HUES64 (cell line): ENCODE data around the gene TLX1.

ENCODE experiments used
- H3K27ac ChIP-seq: 2 replicates; pipeline ENCODE4 v1.7.0; 2013; ENCODE audit warnings: low read depth, low read length, inconsistent platforms
- H3K27me3 ChIP-seq: 2 replicates; pipeline ENCODE4 v1.6.1; 2013; ENCODE audit warnings: mild to moderate bottlenecking, low read length; ENCODE audit not compliant: insufficient read depth
- H3K36me3 ChIP-seq: 2 replicates; pipeline ENCODE4 v1.6.1; 2013; ENCODE audit warnings: mild to moderate bottlenecking, low read length; ENCODE audit not compliant: insufficient read depth
- H3K4me1 ChIP-seq: 2 replicates; pipeline ENCODE4 v1.6.1; 2013; ENCODE audit warnings: mild to moderate bottlenecking, low read length, moderate library complexity; ENCODE audit not compliant: insufficient read depth
- H3K4me3 ChIP-seq: 2 replicates; pipeline ENCODE4 v1.5.1; 2013; ENCODE audit warnings: mild to moderate bottlenecking, low read length, moderate library complexity
- H3K9ac ChIP-seq: 2 replicates; pipeline ENCODE4 v1.6.1; 2013; ENCODE audit warnings: mild to moderate bottlenecking, low read depth, low read length
- H3K9me3 ChIP-seq: 2 replicates; pipeline ENCODE4 v1.6.1; 2013; ENCODE audit warnings: low read depth, low read length; ENCODE audit not compliant: insufficient read depth
- WGBS: fragments of 150-250, 120-280 bp; methylation state at CpG from one replicate; pipeline ENCODE4 v1.1.7; 2013; ENCODE audit warnings: missing lambda C conversion rate; 5-methylcytosine and 5-hydroxymethylcytosine counted together

TLX1 gene

DNA sequence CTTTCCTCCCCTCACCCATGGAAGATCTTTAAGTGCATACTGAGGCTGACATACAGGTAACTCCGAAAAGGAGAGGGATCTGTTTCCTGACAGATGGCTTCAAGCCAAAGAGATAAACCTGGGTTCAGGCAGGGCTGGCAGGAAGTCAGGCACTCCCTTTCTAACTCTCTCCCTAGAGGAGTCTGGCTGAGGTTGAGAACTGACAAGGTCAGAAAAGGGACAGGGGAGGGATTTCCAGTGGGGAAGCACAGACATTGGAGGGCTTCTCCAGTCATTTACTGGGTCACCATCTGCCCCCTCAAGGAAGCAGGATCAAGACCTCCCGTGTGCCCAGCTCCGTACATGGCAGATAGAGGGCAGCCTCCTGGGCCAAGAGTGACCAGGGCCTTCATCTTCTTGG, 31.6 kb downstream of the TLX1 start:
- Histone ChIP-seq H3K36me3 (no peaks in the 10 kb centered on the region), H3K9ac (no peak overlapping the region), H3K27me3 (peaks cover 49% of the 10 kb centered on the region), H3K4me3 (no peak overlapping the region), H3K27ac (no peak overlapping the region), H3K9me3 (0 out of 2 replicates have a peak, but pooled peaks cover 2% of the 10 kb centered on the region), H3K4me1 (no peaks in the 10 kb centered on the region)
- WGBS, result 79% methylated on average over 3 of the region's 3 CpGs

DNA sequence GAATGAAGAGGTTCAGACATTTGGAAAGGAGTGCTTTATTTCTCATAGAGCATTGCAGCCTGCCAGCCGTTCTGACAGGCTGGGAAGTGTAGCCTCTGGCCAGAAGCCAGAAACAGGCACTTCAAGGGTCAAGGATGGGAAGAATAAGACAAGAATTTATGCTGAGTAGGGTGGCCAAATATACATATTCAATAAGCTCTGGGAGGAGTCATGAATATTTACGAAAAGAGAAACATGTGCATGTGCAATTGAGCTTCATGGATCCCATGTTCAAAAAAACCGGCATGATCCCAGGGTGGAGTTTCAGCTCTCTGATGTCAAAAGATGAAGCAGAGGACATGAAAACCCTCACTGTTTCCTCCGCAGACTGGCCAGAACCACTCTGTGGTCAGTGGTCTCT, 32.9 kb downstream of the TLX1 start:
- H3K27ac ChIP-seq, result no peak overlapping the region
- 0 out of 2 replicates have a peak, but pooled peaks cover 2% of the 10 kb centered on the region for H3K9me3 ChIP-seq
- no peak overlapping the region for H3K9ac ChIP-seq
- WGBS, result 84% methylated on average over 4 of the region's 4 CpGs
- H3K4me1 ChIP-seq, result no peaks in the 10 kb centered on the region
- H3K27me3 ChIP-seq, result peaks cover 46% of the 10 kb centered on the region
- no peaks in the 10 kb centered on the region for H3K36me3 ChIP-seq
- no peak overlapping the region for H3K4me3 ChIP-seq

DNA sequence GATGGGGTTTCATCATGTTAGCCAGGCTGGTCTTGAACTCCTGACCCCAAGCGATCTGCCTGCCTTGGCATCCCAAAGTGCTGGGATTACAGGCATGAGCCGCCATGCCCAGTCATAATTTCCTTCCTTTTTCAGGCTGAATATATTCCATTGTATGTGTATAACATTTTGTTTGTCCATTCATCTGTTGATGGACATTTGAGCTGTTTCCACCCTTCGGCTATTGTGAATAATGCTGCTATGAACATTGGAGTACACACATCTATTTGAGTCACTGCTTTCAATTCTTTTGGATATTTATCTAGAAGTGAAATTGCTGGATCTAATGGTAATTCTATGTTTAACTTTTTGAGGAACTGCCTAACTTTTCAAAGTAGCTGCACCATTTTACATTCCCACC, 34.6 kb downstream of the TLX1 start:
- WGBS, result 100% methylated on average over 3 of the region's 3 CpGs
- no peak overlapping the region for H3K9ac ChIP-seq

GRCh38 chr10:101166430-101166829, 35.3 kb downstream of the TLX1 start:
- no peak overlapping the region for H3K27ac ChIP-seq
- no peaks in the 10 kb centered on the region for H3K36me3 ChIP-seq
- 96% methylated on average over 1 of the region's 2 CpGs for WGBS
- peaks cover 35% of the 10 kb centered on the region for H3K27me3 ChIP-seq
- H3K9me3 ChIP-seq, result 0 out of 2 replicates have a peak, but pooled peaks cover 2% of the 10 kb centered on the region
- H3K4me1 ChIP-seq, result no peaks in the 10 kb centered on the region
- H3K4me3 ChIP-seq, result no peak overlapping the region
- H3K9ac ChIP-seq, result no peak overlapping the region

More for the DNA sequence above, 34.6 kb downstream of the TLX1 start:
- Histone ChIP-seq H3K27ac (no peak overlapping the region), H3K4me3 (no peak overlapping the region), H3K36me3 (no peaks in the 10 kb centered on the region), H3K27me3 (peaks cover 35% of the 10 kb centered on the region), H3K9me3 (0 out of 2 replicates have a peak, but pooled peaks cover 2% of the 10 kb centered on the region), H3K4me1 (no peaks in the 10 kb centered on the region)

DNA sequence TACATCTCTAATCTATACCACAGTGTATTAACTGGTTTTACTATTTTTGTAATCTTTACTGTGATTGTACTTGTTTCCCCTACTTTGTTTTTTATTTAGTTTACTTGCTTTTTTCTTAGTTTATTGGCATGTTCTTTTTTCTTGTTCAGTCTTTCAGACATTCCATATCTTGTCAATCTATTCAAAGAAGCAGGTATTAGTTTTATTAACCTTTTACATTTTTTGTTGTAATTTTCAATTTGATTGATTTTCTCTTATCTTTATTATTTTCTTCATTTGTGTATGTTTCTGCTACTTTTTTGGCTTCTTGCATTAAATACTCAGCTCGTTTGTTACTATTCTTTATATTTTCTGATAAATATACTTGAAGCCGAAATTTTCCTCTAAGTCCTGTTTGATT, 41.6 kb downstream of the TLX1 start:
- no peaks in the 10 kb centered on the region for H3K36me3 ChIP-seq
- H3K9ac ChIP-seq, result no peak overlapping the region
- WGBS, result 78% methylated on average over 1 of the region's 2 CpGs
- H3K4me1 ChIP-seq, result no peaks in the 10 kb centered on the region
- peaks cover 3% of the 10 kb centered on the region; the same call in 1 of the 2 replicates for H3K27me3 ChIP-seq
- no peak overlapping the region for H3K27ac ChIP-seq
- H3K4me3 ChIP-seq, result no peak overlapping the region
- H3K9me3 ChIP-seq, result no peaks in the 10 kb centered on the region

GRCh38 chr10:101174319-101174718, 43.2 kb downstream of the TLX1 start:
- H3K9ac ChIP-seq, result no peak overlapping the region
- no peak overlapping the region for H3K4me3 ChIP-seq
- H3K27ac ChIP-seq, result no peak overlapping the region
- no peaks in the 10 kb centered on the region for H3K9me3 ChIP-seq
- no peaks in the 10 kb centered on the region for H3K36me3 ChIP-seq
- 100% methylated on average over 2 of the region's 2 CpGs for WGBS
- no peaks in the 10 kb centered on the region for H3K4me1 ChIP-seq
- H3K27me3 ChIP-seq, result no peaks in the 10 kb centered on the region

GRCh38 chr10:101176577-101176976, 45.5 kb downstream of the TLX1 start:
- 88% methylated on average over 4 of the region's 4 CpGs for whole genome bisulfite sequencing
- H3K27me3 ChIP-seq, result no peaks in the 10 kb centered on the region

GRCh38 chr10:101182936-101183335, 51.8 kb downstream of the TLX1 start:
- 38% methylated on average over 1 of the region's 2 CpGs for WGBS
- no peaks in the 10 kb centered on the region; the same call in 1 of the 2 replicates for H3K27me3 ChIP-seq
- H3K36me3 ChIP-seq, result no peaks in the 10 kb centered on the region
- H3K27ac ChIP-seq, result no peak overlapping the region
- no peak overlapping the region for H3K4me3 ChIP-seq
- no peak overlapping the region for H3K9ac ChIP-seq
- H3K4me1 ChIP-seq, result peaks cover 9% of the 10 kb centered on the region
- H3K9me3 ChIP-seq, result no peaks in the 10 kb centered on the region

More at GRCh38 chr10:101176577-101176976, 45.5 kb downstream of the TLX1 start:
- no peak overlapping the region for H3K9ac ChIP-seq
- H3K27ac ChIP-seq, result no peak overlapping the region
- no peaks in the 10 kb centered on the region for H3K36me3 ChIP-seq
- H3K4me1 ChIP-seq, result no peaks in the 10 kb centered on the region
- no peak overlapping the region for H3K4me3 ChIP-seq
- no peaks in the 10 kb centered on the region for H3K9me3 ChIP-seq

DNA sequence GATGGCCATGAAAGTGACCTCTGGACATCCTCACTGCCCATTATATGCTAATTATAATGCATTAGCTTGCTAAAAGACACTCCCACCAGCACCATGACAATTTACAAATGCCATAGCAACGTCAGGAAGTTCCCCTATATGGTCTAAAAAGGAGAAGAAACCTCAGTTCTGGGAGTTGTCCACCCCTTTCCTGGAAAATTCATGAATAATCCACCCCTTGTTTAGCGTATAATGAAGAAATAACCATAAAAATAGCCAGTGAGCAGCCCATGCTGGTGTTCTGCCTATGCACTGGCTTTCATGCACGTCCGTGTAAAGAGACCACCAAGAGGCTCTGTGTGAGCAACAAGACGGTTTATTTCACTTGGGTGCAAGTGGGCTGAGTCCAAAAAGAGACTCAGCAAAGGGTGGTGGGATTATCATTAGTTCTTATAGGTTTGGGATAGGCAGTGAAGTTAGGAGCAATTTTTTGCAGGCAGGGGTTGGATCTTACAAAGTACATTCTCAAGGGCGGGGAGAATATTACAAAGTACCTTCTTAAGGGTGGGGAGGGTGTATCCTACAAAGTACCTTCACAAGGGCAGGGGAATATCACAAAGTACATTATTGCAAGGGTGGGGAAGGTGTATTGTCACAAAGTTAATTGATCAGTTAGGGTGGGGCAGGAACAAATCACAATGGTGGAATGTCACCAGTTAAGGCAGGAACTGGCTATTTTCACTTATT, 52.5 kb downstream of the TLX1 start:
- Histone ChIP-seq H3K4me1 (peaks cover 9% of the 10 kb centered on the region), H3K27ac (no peak overlapping the region), H3K36me3 (no peaks in the 10 kb centered on the region), H3K9me3 (no peaks in the 10 kb centered on the region), H3K27me3 (no peaks in the 10 kb centered on the region; the same call in 1 of the 2 replicates), H3K4me3 (no peak overlapping the region), H3K9ac (no peak overlapping the region)
- WGBS, result 88% methylated on average over 6 of the region's 6 CpGs
